ENCODE measurements around the gene SLC24A3.

SLC24A3 gene

GRCh38 chr20:19430641-19431315 is 218.3 kb downstream of the SLC24A3 start:
- no peak for DNase-seq

GRCh38 chr20:19431316-19431700 is 218.9 kb downstream of the SLC24A3 start:
- no peak for DNase-seq

DNA sequence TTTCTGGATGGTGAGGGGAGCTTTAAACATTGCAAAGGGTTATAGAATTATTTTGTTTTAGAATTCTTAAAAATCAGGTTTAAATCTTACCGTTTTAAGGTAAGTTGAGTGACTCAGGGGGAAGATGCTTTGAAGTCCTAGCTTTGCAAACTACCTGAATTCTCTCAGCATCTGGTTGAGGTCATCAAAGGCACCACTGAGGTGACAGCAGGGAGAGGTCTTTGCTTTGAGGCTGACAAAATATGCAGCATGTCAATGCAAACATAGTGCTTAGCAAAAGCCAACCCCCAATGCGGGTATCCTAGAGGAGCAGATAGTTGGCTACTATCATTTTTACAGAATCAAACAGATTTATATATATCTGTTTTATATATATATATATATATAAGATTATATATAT is 219.5 kb downstream of the SLC24A3 start:
- DNase-seq: no peak

- DNase-seq: no peak
Observed at GRCh38 chr20:19433371-19434350, 221.2 kb downstream of the SLC24A3 start.

- no peak for DNase-seq
Observed at GRCh38 chr20:19435316-19435715, 222.9 kb downstream of the SLC24A3 start.

GRCh38 chr20:19435821-19436220 is 223.4 kb downstream of the SLC24A3 start:
- DNase-seq: no peak

GRCh38 chr20:19438488-19438887 is 226.0 kb downstream of the SLC24A3 start:
- no peak for DNase-seq

DNA sequence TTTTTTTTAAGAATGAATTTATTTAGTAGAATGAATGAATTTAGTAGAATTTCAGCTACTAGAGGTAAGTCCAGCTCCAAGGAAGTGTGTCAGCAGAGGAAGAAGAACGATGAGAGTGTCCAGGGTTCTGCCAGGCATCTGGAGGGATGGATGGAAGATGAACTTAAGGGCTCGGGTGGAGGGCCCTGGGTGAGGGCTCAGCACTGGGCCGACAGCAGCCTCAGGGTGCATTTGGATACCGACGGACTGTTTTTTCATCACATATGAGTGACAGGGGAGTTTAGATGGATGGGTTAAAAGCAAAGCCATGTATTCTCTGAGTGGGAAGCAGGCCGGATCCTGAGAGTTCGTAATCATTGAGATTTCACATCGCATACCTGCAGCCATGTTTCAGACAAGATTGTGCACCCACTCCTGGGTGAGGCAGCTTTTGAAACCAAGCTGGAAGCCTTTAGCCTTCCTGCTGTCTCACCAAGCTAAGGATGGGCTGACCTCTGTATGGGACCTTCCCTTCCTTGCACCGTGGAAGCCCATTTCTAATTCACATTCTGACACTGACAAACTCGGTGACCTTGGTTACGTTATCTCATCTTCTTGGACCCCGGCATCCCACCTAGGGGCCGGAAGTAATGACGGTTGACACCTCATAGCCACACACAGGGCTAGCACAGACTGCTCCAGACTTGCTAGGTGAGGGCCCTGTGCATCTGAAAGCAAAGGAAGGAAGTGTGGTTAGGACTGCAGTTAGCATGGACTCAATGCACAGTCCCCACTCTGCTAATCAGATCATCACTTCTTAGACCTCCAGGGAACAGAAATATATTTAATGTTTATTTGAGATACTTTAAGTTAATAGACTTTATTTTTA is 228.5 kb downstream of the SLC24A3 start:
- DNase-seq: no peak

DNA sequence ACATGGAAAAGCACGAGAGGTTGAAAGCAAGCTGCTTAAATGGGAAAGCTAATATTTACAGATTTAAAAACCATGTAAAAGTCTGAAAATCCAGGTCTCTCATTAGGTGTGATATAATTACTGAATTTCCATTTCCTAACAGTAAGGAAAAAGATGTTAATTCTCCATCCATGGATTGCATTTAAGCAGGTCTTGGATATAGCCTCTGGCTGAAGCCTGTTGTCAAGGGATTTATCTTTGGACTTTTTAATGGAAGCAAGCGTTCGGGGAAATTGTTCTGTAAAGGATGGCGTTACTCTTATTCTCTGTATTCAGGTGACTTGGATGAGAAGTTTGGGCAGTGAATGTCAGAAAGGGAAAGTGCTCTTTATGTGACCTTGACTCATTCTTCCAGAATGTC is 233.8 kb downstream of the SLC24A3 start:
- no peak for DNase-seq

GRCh38 chr20:19448632-19449031 is 236.2 kb downstream of the SLC24A3 start:
- no peak for DNase-seq

- no peak for DNase-seq
Observed at GRCh38 chr20:19449051-19449450, 236.6 kb downstream of the SLC24A3 start.

DNA sequence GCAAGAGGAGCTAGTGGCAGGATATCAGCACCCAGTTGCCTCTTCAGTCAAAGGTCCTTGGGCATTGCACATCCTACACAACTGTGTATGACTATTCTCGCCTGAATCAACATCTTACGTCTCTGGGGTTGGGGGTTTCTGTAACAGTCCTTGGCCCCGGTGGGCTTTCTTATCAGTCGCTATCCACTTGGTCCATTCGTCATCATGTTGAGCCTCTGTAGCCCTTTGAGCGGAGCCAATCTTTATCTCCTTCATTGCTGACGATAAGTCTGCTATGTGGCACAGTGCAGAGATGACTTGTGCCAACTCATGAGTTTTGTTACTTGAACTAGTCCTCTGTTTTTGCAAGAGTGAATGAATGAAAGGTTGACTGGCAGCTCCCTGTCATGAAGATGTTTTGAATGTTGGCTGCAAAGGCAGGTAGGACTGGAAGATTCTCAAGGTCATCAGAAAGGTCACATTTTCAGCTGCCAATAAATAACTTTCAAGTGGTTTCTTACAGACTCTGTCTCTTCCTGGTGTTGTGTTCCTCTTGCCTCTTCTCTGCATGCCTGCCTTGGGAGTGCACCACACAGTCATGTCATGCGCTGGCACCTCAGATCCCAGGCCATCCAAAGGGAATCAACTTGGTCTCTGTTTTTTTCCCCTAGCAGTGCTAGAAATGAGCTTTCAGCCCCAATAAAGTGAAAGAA is 238.9 kb downstream of the SLC24A3 start:
- DNase-seq: no peak

- DNase-seq: no peak
Observed at GRCh38 chr20:19451923-19452295, 239.5 kb downstream of the SLC24A3 start.

GRCh38 chr20:19453410-19453809 is 241.0 kb downstream of the SLC24A3 start:
- no peak for DNase-seq

GRCh38 chr20:19453862-19454261 is 241.4 kb downstream of the SLC24A3 start:
- no peak for DNase-seq

DNA sequence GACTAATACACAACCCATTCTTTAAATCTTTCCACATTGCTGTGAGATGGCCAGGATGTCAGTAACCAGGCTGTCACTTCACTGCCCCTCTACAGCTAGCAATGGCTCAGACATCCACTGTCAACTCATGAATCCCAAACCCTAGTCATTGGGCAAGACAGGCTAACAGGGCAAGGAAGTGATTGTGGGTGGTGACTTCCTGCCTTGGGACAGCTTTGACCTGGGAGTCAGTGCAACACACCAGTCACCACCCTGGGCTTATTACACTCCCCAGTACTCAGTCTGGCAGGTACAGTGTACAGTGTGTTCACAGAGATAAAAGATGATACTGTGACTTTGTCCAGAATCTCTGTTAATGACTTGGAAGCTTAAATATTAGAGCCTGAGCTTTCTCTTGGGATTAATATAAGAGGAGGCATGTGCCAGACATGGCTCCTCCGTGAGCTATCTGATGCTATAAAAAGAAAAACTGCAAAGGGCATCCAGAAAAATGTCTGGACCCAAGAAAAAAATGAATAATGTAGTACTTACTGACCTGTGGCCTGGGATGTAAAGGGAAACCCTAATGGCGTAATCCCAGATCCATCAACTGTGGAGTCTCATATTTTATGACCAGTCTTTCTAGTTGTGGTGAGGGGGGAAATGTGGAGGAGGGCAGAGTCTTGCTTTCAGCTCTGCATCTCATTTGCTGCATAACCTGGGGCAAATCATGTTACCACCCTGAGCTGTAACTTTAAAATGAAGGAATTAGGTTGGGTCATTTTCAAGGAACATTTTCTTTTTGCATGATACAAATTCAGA is 244.4 kb downstream of the SLC24A3 start:
- DNase-seq: no peak

DNA sequence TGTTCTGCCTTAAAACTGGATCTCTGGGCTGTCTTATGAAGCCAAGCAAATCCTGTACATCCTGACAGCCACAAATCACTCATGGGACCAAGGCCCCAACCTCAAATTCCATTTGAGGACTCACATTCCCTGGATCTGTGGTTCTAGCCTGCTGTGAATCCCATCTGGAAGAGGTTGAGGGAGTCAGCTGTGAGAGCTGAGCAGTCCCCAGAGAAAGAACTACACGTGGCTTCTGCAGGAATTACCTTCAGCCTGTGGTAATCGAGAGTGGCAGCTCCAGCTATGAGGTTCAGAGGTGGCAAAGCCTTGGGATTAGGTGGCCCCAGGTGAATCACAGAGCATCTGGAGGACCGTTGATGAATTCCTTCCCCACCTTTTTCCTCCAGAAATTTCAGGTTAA is 245.2 kb downstream of the SLC24A3 start:
- no peak for DNase-seq

- DNase-seq: no peak
Observed at GRCh38 chr20:19460386-19460785, 247.9 kb downstream of the SLC24A3 start.

- DNase-seq: no peak
Observed at GRCh38 chr20:19462491-19462890, 250.0 kb downstream of the SLC24A3 start.

DNA sequence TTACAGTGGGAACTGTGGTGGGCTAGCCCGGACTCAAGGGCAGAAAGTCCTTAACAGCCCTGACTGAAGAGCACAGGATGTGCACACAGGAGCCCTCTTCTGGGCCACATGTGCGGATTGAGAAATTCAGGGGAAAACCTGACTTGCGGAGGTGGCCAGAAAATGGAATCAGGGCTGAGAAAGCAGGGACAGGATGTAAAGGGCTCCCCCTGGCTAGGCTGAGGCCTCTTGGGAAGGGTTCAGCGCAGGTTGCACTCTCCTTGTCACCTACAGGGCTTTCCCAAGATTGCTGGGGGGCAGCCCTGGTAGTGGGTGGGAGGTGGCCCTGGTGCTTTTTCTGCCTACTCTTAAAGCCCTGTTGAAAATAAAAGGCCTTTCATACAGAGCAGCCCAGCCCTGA is 251.2 kb downstream of the SLC24A3 start:
- no peak for DNase-seq

- DNase-seq: no peak
Observed at GRCh38 chr20:19465536-19465935, 253.1 kb downstream of the SLC24A3 start.
